HG03159 (cell line): ENCODE data around the gene SMIM23.
"Not testable (repeated sequence)": the region's sequence is repeated elsewhere in the genome, so short reads cannot be mapped to it uniquely, and the experiment has no call there.

Experiments
- ATAC-seq: cut with Tn5 transposase; IDR thresholded peaks from one replicate; pipeline ENCODE4 v1.9.1; 2021; ENCODE audit warnings: mild to moderate bottlenecking, moderate library complexity; ENCODE audit not compliant: unreplicated experiment

Gene SMIM23

DNA sequence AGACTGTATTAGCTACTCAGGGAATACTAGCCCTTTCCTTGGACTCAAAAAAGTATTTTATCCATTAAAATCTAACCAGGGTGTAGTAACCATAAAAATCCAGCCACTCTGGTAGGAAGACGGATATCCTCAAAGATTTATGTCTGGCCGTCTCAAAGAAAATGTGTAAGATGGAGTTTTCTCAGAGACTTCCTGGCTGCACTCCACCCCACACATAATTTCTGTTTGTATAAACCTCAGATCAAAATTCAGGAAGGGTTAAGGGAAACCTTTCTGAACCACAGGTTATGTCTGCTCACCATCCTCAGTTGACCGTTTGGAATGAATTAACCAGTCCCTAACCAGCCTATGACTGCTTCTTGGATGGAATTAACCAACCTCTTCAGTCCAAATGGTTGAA lies 13.8 kb upstream of the SMIM23 start:
- ATAC-seq = no peak

DNA sequence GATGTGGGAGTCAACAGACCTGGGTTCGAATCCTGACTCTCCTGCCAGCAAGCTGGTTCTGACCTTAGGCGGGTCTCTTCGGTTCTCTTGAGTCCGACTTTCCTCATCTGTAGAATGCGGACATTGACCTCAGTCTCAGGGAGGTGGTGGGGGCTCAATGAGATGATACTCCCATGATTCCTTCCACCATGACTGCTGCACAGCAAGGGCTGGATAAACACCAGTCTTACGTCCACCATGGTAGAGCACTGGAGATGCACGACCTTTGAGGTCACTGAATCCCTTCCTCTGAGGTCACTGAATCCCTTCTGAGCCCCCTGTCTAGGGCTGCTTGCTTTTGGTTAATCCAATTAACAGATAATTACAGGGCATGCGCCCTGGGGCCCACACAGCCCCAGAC lies 12.5 kb upstream of the SMIM23 start:
- no peak for ATAC-seq

DNA sequence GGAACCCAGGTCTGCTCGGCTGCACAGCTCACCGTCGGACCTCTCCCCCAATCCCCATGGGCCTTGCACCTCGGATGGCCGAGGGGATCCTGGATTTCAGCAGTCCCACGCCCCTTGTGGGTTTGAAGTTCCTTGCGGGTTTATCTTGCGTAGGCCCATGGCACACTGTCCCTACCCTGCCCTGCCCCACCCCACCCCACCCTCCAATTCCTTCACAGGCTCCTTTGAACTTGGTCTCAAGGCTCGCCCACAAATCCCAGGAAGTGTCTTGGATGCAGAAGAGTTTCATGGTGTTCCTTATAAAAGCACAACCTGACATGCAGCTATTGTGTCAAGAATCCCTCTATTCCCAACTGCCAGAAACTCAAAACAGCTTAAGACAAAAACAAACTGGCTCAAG lies 11.2 kb upstream of the SMIM23 start:
- no peak for ATAC-seq

DNA sequence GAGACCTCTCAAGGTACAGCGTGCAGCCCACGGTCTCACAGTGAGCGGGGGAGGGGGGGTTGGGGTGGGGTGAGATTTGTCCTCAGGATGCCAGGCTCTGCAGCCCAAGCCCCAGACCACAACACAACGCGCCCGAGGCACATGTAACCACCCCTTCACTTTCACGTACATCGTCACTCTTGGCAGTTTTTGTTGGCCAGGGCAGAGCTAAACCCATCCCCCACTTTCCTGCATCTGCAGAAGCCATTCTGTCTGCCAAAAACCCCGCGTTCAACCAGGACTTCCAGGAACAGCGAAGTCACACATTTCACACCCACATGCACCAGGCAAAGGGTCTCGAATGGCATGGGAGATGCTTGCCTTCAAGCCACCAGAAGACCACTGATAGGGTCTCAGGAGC lies 9.4 kb upstream of the SMIM23 start:
- ATAC-seq = no peak

DNA sequence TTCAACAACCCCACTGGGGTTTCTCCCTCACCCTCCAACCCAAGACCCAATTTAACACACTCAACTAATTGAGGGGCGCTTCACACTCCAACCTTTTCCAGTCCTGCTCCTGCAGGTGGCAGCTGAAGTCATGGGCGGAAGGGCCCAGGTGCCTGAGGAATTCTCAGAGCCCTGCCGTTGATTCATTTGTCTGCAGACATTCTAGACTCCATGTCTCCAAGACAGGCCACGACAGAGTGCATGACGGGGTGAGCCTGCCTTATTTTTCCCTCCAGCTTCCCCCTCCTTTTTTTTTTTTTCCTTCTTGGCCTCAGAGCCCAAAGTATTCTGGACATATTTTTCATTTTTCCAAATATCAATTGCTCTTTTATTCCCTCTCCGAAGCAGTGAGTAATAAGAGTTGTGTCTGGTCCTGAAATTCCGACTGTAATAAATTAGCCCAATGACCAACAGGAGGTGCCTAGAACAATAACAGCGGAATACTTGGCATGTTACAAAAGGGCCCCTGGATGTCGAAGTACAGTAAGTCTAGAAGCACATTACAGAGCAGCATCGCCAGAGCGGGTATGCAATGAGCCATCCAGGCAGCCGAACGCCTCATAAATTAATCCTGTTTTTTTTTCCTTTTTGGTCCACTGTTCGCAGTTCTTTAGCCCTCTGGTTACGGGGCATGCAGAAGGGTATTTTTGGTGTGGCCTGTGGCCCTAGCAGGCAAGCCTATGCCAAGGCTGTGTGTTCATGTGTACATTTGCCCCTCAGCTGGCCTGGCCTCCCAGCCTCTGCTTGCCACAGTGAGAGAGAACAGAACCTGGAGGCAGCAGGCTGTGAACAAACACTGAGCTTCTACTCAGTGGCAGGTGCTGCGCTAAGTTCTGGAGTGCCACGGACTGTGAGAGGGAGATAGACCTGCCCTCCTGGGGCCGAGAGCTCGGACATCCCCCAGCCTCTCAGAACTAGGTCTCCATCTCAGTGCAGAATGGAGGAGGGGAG lies 8.6 kb upstream of the SMIM23 start:
- no peak for ATAC-seq

DNA sequence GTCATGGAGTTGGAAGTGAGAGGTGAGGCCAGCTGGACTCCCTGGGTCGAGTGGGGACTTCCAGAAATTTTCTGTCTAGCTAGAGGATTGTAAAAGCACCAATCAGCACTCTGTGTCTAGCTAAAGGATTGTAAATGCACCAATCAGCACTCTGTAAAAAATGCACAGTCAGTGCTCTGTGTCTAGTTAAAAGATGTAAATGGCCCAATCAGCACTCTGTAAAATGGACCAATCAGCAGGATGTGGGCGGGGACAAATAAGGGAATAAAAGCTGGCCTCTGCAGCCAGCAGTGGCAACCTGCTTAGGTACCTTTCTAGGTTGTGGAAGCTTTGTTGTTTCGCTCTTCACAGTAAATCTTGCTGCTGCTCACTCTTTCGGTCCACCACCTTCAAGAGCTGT lies 3.9 kb upstream of the SMIM23 start:
- not testable (repeated sequence) for ATAC-seq

DNA sequence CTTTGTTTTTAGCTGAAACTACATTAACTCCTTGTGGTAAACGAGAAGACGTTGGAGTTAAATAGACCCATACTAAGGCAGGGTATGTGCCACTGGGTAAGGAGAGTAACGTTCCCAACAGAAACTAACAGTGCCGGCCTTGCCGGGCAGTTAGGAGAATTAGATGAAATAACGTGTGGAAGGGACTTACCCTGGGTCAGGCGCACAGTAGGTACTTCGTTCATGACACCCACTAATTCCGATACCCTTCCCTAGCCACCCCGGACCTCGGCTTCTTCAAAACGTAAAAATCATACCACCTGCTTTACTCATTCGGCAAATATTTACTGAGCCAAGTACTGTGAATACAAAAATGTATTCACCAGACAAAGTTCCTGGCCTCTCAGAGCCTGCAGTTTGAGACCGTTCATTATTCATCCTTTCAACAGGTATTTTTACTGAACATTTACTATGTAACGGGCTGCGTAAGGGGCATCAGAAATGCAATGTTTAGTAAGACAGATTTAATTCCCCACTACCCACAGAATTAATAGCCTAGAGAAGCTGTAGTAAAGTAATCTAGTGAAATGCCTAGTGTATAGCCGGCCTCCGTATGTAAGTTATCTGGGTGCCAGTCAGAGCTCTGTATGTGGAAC lies 3.2 kb upstream of the SMIM23 start:
- no peak for ATAC-seq

DNA sequence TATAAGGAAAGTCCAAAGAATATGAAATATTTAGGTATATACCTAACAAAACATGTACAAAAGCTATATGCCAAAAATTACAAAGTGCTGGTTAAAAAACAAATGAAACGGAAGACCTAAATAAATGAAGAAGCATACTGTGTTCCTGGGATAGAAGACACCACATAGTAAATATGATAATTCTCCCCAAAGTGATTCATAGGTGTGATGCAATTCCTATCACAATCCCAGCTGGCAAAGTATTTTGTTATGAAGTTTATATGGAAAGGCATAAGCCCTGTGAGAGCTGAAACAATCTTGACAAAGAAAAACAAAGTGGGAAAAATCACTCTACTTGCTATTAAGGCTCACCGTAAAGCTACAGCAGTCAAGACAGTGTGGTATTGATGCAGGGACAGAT lies 2.6 kb upstream of the SMIM23 start:
- no peak for ATAC-seq

DNA sequence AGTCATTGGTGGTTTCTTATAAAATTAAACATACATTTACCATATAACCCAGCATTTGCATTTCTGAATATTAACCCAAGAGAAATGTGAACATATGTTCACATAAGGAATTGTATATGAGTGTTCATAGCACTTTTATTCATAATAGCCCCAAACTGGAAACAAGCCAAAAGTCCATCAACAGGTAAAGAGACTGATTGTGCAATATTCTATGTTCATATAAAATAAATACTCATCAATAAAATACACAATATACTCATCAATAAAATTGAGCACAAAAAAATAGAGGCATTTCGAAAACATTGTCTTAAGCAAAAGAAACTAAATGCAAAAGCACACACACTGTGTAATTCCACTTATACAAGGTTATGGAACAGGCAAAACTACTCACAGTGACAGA lies 3.7 kb downstream of the SMIM23 start:
- ATAC-seq = no peak

DNA sequence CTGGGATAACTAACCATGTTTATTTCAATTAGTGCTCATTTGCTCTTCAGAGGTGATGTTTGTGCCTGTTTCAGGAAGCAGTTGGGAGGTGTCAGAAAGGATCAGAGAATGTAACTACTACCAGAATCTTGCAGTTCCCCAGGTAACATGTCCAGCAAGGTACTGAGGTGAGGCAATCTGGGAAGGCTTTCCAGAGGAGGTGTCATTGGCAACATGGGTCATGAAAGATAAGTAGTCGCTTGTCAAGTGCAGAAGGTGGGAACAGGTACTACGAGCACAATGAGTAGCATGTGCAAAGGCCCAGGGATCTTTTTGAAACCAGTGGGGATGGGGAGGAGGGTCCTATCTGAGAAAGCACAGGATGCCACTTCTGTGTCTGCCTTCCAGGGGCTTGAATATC lies 4.8 kb downstream of the SMIM23 start:
- ATAC-seq = no peak

DNA sequence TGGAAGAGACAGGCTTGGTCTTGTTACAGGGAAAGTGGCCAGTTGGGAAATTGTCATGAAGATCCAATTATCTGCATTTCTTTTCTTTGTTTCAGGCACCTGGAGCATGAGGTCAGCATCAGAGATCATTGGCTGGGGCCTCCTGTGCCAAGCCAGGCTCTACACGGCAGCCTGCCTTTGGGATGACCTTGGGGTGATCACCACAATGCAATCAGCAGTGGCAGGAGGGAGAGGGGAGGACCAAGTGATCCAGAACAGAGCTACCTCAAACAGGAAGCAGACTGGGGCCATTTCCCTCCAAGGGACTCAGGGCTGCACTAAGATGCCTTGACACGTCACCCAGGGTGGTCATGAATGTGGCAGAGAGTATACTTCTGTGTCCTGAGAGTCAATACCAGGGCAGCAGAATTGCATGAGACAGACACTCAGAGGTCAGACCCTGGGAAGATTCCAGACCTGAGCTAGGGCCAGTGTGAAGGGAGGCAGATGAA lies 8.9 kb downstream of the SMIM23 start:
- no peak for ATAC-seq

DNA sequence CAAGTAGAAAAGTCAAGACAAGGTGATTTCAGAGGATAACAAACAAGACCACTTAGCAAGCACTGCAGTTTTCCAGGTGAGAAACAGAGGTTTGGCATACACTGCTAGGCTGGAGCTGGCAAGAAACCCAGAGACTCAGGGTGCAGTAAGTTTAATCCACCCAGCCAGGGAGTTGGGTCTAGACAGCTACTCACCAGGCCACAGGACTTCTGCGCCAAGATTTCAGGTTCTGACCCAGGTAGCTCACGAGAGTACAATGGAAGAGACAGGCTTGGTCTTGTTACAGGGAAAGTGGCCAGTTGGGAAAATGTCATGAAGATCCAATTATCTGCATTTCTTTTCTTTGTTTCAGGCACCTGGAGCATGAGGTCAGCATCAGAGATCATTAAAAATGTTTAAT lies 9.8 kb downstream of the SMIM23 start:
- no peak for ATAC-seq

DNA sequence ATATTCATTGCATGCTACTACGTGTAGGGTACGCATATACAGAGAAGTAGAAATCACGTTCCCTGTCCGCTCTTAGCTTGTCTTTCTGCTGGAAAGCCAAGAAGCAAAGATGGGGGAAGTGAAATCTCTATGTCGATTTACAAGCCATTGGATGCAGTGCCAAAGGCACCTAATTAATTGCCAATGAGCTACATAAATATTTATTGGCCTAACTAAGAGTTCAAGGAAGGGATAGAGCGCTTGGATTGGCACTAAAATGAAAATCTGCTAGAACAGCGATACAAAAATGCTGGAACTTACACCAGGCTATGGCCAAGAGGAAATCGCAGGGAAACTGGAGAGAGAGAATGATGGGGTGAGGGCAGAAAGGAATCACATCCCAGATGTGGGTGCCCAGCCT lies 10.8 kb downstream of the SMIM23 start:
- ATAC-seq = no peak

DNA sequence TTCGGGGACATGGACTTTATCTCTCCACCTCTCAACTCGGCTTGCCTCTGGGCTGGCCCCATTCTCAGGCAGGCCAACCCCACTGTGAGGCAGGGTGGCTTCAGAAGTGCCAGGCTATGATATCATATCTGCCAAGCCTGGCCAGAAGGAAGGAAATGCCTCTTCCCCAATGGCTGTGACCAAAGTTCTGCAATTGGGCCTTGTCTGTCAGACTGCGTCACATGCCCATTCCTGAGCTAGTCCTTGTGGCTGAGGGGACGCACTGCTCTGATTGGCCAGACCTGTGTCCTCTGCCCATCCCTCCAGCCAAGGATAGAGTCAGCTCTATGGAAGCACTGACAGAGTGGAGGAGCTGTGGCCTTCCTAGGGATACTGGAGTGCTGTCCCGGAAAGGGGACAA lies 11.9 kb downstream of the SMIM23 start:
- no peak for ATAC-seq

DNA sequence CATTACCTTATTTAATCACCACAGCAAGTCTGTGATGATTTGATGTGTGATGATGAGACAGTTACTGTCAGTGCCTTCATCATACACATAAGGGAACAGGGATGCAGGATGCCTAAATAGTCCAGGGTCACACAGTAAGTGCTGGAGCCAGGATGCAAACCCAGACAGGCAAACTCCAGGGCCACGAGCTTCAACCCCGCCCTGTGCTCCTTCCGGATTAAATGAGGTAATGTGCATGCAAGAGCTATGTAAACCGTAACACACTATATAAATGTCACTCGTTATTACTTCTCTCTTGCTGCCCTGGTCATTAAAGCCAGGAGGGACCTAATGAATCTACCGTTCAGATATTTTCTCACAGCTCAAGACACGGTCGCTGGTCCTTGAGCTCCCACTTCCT lies 12.8 kb downstream of the SMIM23 start:
- no peak for ATAC-seq

DNA sequence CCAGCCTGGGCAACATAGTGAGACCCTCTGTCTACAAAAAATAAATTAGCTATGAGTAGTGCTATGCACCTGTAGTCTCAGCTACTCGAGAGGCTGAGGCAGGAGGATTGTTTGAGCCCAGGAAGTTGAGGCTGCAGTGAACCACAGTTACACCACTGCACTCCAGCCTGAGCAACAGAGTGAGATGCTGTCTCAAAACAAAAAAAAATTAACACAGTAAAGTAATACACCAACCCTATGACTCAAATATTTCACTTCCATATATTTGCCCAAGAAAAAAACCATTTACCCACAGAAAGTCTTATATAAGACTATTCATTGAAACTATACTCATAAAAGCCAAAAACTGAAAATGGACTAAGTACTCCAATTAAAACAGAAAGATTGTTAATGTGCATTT lies 16.2 kb downstream of the SMIM23 start:
- no peak for ATAC-seq

DNA sequence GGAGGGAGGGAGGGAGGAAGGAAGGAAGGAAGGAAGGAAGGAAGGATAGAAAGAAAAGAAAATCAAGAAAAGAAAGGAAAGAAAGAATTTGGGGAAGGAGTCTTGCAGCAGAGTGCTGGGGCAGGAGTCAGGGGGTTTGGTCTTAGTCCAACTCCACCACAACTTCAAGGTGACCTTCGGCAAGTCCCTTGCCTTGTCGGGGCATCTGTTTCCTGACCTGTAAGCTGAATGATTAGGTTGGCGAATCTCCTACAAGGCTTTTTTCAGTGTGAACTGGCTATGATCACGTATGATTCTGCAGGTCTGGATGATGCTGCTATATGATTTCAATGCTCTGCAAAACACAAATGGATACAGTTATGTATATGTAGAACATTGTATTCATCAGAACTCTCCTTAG lies 20.1 kb downstream of the SMIM23 start:
- ATAC-seq = no peak

DNA sequence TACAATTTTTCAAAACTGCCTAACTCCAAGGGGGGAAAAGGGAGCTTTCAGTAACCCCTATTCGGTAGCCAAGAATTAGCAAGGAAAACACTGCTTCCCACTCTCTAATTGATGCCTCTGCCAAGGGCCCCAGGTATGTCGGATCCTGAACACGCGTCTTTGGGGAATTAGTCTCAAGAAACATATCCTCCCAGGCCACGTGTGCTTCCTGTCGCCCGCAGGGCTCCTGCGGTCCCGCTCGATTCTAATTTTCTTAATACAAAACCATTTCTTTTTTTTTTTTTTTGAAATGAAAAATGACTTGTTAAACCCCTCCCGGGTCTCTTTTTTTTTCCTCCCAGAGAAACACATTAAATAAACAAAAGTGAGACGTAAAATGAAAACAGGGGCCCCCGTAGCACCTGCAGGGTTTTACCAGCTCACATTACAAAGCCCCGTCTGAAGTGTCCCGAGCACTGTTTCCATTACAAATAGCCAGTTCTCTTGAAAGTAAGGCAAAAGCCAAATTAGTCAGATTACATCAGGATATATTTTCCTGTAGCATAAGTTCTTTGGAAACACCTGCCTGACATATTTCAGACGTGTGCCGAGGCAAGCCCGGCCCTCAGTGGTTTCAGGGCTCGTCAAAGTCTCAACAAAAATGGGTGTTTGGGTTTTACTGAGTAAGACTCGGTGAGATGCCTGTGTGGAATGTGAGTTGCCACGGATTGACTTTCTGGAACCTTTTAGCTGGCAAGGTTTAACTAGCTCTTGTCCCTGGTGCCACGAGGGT lies 21.5 kb downstream of the SMIM23 start:
- no peak for ATAC-seq

DNA sequence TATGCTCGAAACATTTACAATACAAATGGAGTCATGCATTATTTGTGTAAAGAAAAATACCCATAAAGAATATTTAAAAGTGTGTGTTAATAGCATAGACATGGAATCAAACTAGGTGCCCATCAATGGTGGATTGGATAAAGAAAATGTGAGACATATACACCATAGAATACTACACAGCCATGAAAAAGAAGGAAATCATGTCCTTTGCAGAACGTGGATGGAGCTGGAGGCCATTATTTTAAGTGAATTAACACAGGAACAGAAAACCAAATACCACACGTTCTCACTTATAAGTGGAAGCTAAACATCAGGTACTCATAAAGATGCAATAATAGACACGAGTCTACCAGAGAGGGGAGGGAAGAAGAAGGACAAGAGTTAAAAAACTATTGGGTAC lies 22.8 kb downstream of the SMIM23 start:
- ATAC-seq = no peak

DNA sequence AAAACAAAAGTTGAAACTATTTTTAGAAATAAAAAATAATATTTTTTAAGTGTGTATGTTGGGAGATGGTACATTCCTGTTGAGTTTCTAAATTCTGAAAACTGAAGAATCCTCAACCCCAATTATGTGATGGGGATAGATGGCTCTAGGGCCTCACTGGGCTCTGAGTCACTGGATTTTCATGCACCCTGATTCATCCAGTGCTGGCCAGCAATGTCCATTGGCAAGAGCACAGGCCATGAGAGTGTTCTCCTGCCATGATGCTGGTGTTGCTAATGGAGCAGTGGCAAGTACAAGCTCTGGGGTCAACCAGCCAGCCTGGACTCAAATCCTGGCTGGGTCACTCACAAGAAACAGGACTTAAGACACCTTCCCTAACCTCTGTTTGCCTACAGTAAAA lies 23.3 kb downstream of the SMIM23 start:
- no peak for ATAC-seq

DNA sequence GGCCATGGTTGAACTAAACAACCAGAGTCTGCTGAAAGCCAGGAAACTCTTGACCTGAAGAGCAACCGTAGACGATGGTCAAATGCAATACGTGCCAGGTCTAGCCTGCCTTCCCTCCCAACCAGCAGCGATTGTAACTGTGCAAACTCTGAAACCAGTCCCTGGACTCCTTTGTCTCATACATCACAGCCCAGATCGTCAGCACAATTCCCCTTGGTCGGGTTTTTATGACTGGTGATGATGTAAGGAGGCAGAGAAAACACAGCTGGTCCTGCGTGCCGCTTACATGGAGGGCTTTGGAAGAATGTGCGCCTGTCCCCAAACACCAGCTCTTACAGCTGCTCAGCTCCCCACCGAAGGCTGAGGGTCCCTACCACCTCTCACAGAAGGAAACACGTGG lies 24.6 kb downstream of the SMIM23 start:
- ATAC-seq = no peak

DNA sequence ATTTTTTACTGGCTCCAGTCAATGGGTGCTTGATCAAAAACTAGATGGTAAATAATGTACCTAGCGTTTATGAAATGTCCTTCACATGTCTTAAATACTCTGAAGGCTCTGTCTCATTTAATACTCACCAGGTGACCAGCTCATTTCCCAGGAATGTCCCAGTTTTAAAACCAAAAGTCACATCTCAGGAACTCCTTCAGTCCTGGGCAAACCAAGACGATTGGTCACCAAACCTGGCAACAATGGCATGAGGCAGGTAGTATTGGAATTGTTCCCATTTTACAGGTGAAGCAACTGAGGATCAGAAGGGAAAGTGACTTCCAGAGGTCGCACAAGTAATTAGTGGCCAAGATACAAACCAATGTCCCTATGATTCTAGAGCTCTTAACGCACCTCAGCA lies 27.7 kb downstream of the SMIM23 start:
- no peak for ATAC-seq
